ENCODE measurements around the gene PHF14.

Gene PHF14

GRCh38 chr7:11104578-11104977 lies 130.9 kb downstream of the PHF14 start:
- DNase-seq (ENCODE audit: low read depth): no peak

- DNase-seq (ENCODE audit: low read depth): no peak
Measured at GRCh38 chr7:11109659-11110058, 136.0 kb downstream of the PHF14 start.

DNA sequence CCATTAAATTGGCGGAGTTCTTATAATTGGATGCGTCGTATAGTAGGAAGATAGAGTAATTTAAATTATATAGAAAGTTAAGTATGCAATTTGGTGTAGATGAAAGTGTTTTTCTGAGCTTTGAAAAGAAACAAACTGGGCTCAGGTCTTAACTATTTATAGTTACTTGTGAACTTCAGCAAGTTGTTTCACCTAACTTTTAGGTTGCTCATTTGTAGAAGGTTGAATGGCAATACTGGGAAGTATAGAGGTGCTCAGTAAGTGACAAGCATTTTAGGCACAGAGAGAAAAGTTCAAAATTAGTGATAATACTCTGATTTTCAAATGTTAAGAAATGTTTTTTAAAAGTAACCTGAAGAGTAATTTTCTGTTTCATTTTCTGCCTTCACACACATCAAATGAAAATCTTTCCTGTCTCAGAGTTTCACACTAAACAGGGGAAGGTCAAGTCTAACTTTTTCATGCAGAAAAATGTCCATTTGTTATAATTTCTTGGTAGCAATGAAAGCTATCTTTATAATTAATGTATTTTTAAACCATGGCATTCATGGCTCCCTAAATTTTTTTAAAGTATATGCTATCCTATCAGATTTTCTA lies 146.5 kb downstream of the PHF14 start:
- no peak for DNase-seq (ENCODE audit: low read depth)

GRCh38 chr7:11120675-11121220 lies 147.1 kb downstream of the PHF14 start:
- no peak for DNase-seq (ENCODE audit: low read depth)

DNA sequence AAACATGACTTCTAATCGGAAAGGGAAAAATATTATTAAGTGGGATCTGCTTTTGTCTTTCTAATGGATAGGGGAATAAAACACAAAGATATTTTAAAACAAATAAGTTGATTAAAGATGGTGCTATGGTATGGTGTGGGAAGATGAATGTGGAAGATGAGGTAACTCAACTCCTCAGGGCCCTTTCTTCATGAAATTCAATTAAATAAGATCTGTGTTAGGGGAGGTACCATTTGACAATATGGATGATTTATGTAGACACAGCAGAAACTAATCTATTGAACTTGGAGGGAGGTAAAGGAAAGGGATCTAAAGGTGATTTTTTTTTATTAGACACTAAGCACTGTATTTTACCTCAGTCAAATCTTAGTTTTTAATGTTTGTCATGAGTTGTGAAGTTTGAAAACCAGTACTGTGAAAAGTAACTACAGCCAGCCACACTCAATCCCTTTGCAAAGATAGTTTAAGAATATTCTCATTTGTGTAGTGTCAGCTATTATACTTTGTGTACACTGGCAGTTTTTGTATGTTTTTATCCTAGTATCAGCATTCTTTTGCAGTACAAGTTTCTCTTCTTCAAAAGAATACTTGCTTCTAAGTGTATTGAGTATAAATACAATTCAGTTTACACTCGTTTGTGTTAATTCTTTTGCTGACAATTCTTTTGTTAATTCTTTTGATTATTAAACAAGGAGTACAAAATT lies 151.3 kb downstream of the PHF14 start:
- no peak for DNase-seq (ENCODE audit: low read depth)

GRCh38 chr7:11127114-11127785 lies 153.6 kb downstream of the PHF14 start:
- DNase-seq (ENCODE audit: low read depth): no peak

DNA sequence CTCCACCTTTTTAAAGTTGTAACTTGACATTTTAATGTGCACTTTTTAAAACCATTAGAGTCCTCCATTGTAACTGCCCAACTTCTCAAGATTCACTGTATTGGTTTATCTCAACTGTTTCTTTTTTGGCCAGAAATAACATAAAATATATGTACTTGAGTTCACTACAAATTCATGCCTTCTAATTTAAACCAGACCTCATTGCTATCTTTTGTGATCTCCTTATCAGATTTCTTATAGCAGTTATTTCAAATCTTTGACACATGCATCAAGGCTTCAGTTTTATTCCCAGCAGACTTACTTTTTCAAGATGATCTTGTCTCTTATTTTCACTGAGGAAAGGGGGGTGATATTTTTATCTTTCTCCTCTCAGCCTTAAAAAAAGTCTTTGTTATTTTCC lies 154.3 kb downstream of the PHF14 start:
- DNase-seq (ENCODE audit: low read depth): no peak

DNA sequence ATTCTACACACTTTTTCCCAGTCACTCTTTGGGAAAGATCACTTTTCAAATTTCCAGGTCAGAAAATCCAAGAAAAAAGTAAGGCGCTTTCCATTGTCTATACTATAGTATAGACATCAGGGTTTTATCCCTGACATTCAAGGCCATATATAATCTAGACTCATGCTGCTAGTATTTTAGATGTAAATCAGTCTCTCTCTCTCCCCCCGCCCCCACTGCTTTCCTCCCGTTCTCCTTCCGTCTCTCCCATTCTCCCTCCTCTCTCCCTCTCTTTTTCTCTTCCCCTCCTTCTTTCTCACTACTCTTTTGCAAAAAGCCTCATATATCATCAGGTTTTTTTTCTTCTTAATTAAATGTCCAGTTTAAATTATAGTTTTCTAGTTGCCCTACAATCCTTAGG lies 154.8 kb downstream of the PHF14 start:
- DNase-seq (ENCODE audit: low read depth): no peak

GRCh38 chr7:11130012-11130411 lies 156.3 kb downstream of the PHF14 start:
- no peak for DNase-seq (ENCODE audit: low read depth)

DNA sequence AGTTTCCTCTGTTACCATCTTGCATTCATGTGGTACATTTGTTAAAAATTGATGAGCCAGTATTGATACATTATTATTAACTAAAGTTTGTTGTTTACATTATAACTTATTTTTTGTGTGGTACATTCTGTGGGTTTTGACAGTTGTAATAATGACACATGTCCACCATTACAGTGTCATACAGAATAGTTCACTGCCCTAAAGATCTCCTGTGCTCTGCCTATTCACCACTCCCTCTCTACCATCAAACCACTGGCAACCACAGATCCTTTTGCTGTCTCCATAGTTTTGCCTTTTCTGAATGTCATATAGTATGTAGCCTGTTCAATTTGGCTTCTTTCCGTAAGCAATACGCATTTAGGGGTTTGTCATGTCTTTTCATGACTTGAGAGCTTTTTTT lies 156.9 kb downstream of the PHF14 start:
- DNase-seq (ENCODE audit: low read depth): no peak

DNA sequence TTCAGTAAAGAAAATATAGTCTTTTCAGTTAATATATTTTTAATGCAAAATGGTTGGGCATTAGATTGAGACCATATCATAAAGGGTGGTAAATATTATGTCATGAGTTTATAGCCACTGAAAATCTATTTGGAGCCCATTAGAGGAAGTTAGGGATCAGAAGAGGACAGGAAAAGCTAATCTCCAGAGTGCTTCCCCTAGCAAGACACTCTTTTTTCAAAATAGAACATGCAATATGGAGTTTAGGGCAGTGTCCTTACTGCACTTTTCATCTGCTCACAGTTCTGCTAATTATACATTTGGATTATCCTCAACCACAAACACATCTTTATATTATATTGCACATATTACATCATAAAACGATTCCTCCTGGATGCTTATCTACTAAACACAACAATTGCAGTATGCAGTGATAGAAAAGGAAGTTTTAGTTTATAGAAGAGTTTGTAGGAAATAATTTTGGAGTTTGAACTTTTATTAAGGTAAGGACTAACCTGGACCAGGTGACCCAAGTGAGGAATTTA lies 159.8 kb downstream of the PHF14 start:
- DNase-seq (ENCODE audit: low read depth): no peak

DNA sequence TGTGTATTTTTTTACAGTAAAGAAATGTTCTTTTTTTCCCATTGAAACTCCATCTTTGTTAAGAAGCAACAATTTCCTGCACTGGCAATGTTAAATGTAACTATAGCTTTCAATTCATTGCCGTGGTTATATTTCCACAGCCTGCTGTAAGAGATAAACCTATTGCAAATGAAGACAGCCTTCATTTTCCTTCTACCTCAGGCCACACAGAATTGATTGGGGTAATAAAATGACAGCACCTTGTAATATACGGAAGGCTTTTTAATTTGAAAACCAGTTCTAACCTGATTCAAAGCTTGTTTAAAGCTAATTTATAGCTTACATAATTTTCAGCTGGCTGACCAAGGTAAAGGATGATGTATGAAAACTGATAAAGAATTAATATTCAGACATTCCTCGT lies 161.9 kb downstream of the PHF14 start:
- DNase-seq (ENCODE audit: low read depth): no peak

GRCh38 chr7:11141541-11141940 lies 167.9 kb downstream of the PHF14 start:
- no peak for DNase-seq (ENCODE audit: low read depth)

DNA sequence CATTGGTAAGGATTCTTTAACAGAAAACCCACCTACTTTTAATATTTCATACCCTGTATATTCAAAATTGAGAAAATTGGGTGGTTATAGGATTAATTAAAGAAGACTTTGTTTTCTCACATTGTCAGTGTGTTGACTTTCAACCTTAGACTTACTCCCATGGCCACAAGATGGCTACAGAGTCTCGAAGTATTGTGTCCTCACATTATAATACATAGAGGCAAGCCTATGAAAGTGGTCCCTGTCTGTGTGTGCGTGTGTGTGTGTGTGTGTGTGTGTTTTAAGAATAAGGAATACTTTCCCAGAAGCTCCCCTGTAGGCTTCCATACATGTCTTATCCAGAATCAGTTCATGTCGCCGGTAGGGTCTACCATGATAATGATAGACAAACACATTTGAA lies 180.0 kb downstream of the PHF14 start:
- DNase-seq (ENCODE audit: low read depth): no peak

GRCh38 chr7:11155883-11156282 lies 182.2 kb downstream of the PHF14 start:
- no peak for DNase-seq (ENCODE audit: low read depth)

- no peak for DNase-seq (ENCODE audit: low read depth)
Measured at GRCh38 chr7:11161499-11161898, 187.8 kb downstream of the PHF14 start.

DNA sequence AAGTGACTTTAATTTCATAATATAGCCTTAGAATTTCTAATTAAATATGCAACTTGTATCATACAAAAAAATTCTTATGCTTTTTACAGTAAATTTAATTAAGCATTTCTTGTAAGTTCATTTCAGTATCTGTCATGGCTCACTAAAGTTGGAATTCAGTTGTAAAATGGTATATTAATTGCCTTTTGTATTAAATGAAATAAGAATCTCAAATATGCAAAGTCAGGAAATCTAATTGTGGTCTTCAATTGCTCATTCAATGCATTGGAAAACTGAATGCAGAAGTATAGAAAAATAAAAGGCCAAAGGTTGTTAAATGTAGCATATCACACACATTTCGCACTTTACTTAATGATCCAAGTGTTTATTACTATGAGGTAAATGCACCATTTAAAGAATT lies 189.5 kb downstream of the PHF14 start:
- DNase-seq (ENCODE audit: low read depth): no peak

DNA sequence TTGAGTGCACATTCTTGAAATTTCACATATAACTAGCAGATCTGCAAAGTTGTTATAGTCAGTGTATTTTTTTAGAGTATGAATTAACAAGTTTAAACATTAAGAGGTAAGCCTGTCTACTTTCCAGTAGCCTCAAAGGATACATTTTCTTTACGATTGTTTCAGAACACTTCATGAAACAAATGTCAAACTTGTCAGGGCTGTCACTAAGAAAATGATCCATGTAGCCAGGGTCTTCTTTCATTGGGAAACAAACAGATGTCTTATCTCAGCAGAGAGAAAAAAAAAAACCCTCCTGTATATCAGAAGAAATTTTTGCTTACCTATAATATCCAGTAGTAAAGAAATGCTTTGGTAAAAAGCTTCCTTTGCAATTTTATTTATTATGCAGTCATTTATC lies 192.4 kb downstream of the PHF14 start:
- DNase-seq (ENCODE audit: low read depth): no peak

GRCh38 chr7:11168650-11169170 lies 195.0 kb downstream of the PHF14 start:
- no peak for DNase-seq (ENCODE audit: low read depth)

- no peak for DNase-seq (ENCODE audit: low read depth)
Measured at GRCh38 chr7:11170175-11170574, 196.5 kb downstream of the PHF14 start.

- no peak for DNase-seq (ENCODE audit: low read depth)
Measured at GRCh38 chr7:11170863-11171568, 197.3 kb downstream of the PHF14 start.

DNA sequence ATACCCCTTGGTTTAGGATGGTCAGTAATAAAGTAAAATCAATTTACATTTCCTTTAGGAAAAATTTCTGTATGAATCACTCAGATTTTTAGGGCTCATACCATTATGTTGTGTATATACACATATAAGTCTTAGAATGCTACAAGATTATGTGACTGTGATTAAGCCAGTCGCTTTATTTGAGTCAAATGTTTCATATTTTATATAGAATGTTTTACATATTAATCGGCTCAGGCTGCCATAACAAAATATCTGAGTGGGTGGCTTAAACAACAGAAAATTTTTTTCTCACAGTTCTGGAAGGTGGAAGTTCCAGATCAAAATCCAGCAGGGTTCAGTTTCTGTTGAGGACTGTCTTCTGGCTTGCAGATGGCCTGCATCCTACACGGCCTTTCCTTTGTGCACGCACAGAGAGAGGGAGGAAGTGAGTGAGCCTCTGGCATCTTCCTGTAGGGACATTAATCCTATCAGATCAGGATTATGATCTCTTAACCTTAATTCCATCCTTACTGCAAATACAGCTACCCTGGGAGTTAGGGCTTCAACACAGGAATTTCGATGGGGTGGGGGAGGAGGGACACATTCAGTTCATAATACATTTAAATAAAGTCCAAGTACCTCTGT lies 198.0 kb downstream of the PHF14 start:
- DNase-seq (ENCODE audit: low read depth): no peak

Measured in stimulated activated CD8-positive, alpha-beta memory T cell treated with anti-CD3 and anti-CD28 coated beads, Interleukin-15, amount 100 ng/mL, for 24 hours (primary cell).